GM15510 (cell line): ENCODE measurements around the gene CHN1.

Source experiments
- POLR2A ChIP-seq: IDR thresholded peaks from 3 replicates; pipeline ENCODE4 v1.6.1; 2011; ENCODE audit warnings: borderline replicate concordance; ENCODE audit not compliant: insufficient read length; ENCODE audit errors: extremely low read depth

CHN1 gene

DNA sequence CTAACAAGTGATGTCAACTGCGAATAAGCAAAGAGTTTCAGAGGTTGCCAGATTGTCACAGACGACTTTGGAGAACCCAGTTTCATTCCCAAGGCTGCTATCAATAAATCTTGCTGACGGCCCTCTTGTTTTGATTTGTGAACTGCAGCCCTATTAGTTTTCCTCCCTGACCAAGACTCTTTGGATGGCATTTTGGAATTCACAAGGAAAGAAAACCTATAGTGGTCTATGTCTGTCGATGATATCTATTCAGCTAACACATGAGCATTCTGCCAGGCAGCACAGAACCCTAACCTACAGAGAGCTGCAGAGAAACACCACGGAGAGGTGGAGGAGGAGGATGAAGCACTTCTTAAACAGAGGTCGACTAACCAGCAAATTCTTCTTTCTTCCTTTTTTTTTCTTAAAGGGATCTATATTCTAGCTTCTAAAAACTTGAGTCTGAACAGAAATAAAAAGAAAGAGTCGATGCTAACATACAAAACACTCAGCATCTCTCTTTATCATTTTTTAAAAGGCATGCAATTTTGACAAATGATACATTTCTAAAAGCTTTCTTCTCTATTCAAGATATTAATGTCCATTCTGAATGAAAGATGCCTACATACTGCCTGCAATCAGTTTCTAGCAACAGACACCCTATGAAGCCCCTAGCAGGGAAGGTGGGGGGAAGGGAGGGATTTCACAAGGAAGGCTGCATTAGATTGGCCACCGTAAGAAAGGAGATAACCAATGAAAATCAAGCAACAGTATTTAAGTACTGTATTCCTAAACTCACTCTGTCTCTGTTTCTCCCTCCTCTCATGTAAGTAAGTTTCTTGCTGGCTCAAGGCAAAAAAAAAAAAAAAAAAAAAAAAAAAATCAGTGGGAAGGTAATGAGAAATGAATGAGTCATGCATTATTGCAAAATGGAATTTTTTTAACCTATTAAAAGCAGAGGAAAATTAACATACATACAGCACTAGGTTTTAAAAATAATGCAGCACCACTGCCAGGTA, 157.9 kb downstream of the CHN1 start:
- no peak for TF ChIP-seq POLR2A

GRCh38 chr2:174846218-174846617, 159.0 kb downstream of the CHN1 start:
- TF ChIP-seq POLR2A = no peak

- no peak for TF ChIP-seq POLR2A
Measured at GRCh38 chr2:174844295-174844708, 160.9 kb downstream of the CHN1 start.

DNA sequence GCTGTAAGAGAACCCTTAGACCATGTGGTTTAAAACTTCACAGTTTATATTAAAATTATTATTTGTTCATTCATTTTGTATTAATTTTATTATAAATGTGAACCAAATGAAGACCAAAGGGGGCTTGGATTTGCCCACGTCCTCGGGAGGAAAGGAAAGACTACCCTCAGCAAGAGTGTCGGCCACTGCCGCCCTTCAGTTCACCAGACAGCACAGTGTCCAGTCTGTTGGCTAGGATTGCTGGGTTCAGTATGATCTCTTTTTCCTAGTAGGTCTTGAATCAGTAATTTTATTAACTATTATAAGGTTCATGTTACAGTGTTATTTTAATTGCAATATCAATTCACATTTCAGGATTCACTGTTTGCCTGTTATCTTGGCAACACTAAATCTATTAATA, 162.7 kb downstream of the CHN1 start:
- TF ChIP-seq POLR2A = no peak

DNA sequence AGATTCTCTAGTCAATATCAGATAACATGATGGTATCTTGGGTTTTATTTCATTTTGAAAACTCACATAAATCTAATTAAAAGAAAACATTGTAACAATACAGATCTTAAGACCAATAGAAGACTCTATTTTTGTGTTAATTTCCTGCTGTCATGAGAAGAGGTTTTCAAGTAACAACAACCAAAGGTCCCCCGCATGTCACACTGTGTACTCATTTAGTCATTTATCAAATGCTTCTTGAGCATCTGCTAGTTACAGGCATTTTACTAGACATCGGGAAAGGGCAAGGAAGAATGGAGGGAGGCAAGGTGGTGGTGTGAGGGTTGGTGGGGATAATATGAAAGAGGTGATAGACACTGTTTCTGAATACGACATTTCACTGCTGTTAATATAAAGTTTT, 163.2 kb downstream of the CHN1 start:
- no peak for TF ChIP-seq POLR2A

DNA sequence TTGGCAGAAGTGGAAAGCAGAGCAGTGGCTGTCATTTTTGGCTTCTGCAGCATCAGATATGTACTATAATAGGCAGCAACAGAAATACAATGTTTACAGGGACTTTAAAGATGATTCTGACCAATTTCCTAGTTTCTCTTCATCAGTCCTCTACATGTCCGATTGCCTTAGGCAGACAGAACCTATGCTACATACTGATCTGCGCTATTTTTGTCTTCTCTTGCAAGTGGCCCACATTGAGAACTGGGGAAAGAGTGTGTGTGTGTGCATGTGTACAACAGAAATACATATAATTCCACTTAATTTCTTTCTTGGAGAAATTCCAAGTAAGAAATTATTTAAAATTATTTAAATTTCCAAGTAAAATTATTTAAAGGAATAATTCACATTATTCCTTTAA, 163.8 kb downstream of the CHN1 start:
- no peak for TF ChIP-seq POLR2A

- no peak for TF ChIP-seq POLR2A
Measured at GRCh38 chr2:174840436-174840835, 164.7 kb downstream of the CHN1 start.

DNA sequence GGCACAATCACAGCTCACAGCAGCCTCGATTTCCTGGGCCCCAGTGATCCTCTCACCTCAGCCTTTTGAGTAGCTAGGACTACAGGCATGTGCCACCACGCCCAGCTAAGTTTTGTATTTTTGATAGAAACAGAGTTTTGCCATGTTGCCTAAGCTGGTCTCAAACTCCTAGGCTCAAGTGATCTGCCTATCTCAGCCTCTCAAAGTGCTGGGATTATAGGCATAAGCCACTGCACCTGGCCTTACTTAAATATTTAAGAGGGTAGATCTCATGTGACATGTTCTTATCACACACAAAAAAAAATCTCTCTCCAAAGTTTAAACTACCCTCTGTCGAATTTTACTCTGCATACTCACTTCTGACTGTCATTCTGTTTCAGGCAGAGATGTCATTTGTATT, 165.5 kb downstream of the CHN1 start:
- TF ChIP-seq POLR2A = no peak

DNA sequence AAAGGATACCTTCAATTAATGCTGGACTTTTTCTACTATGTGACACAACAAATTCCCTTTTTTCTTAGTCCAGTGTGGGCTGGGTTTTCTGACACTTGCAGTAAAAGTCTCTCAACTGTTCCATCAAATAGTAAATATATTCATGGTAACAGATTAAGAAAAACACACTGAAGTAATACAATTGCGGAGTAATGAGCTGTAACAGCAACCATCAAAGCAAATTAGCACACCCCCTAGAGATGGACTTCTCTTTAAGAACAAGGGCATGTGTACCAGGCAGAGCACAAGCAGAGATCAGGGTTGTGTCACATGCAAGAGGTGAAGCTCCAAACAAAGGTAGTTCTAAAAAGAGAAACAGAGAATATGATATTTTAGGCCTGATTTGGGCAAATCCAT, 168.2 kb downstream of the CHN1 start:
- no peak for TF ChIP-seq POLR2A

GRCh38 chr2:174836377-174836994, 168.7 kb downstream of the CHN1 start:
- no peak for TF ChIP-seq POLR2A

- TF ChIP-seq POLR2A = no peak
Measured at GRCh38 chr2:174835797-174836255, 169.4 kb downstream of the CHN1 start.

DNA sequence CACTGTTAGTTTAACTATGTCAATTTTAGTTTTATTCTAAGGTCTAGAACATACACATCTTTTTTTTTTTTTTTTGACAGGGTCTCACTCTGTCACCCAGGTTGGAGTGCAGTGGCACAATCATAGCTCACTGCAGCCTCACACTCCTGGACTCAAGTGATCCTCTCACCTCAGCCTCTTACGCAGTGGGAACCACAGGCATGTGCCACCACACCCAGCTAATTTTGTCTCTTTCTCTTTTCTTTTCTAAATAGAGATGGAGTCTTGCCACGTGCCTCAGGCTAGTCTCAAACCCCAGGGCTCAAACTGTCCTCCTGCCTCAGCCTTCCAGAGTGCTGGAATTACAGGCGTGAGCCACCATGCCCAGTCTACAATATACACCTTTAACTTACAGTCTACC, 171.4 kb downstream of the CHN1 start:
- TF ChIP-seq POLR2A = no peak

GRCh38 chr2:174830561-174830960, 174.6 kb downstream of the CHN1 start:
- TF ChIP-seq POLR2A = no peak

GRCh38 chr2:174829550-174829949, 175.6 kb downstream of the CHN1 start:
- no peak for TF ChIP-seq POLR2A
